AG10803 (cell line): ENCODE data around the gene MRPL46.
"Not testable (repeated sequence)": the region's sequence is repeated elsewhere in the genome, so short reads cannot be mapped to it uniquely, and the experiment has no call there.

ENCODE experiments used
- DNase-seq: peaks from one replicate; pipeline ENCODE4 v3.0.0; 2010; ENCODE audit warnings: low read depth
- H3K4me3 ChIP-seq: 2 replicates; pipeline ENCODE4 v1.5.1; 2011; ENCODE audit warnings: mild to moderate bottlenecking, low read length, control low read depth
- CTCF ChIP-seq: conservative IDR thresholded peaks from 2 replicates; pipeline ENCODE4 v1.5.1; 2011; ENCODE audit warnings: mild to moderate bottlenecking, low read length, control low read depth, inconsistent platforms

Gene MRPL46

DNA sequence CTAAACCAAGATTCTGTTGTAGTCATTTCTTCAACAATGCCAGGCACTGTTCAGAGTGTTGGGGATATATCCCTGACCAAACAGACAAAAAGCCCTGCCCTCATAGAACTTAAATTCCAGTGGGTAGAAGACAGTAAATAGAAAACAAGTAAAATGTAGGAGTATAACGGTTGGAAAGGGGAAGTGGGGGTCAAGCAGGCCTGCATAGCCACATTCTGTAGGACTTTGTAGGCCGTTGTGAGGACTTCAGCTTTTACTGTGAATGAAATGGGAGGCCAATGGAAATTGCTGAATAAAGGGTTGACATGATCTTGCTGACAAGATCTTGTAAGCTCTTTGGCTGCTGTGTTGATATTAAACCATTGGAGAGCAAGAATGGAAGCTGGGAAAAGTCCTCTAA, 2.1 kb upstream of the MRPL46 start:
- no peak overlapping the region for H3K4me3 ChIP-seq
- DNase-seq = no peak
- no peak for TF ChIP-seq CTCF

GRCh38 chr15:88468721-88469120, 1.5 kb upstream of the MRPL46 start:
- DNase-seq = not testable (repeated sequence)
- peak overlapping the region; percentile 96 for H3K4me3 ChIP-seq

- DNase-seq = peak; percentile 9
- peak overlapping the region; percentile 96 for H3K4me3 ChIP-seq
- peak; percentile 47 for TF ChIP-seq CTCF
Observed at GRCh38 chr15:88467935-88468528, 844 bp upstream of the MRPL46 start.

- H3K4me3 ChIP-seq = no peak overlapping the region; the same call in 1 of the 2 replicates
- DNase-seq = peak; percentile 43
- no peak for TF ChIP-seq CTCF
Observed at GRCh38 chr15:88465633-88466224, 1.5 kb downstream of the MRPL46 start.

GRCh38 chr15:88463870-88464532, 3.2 kb downstream of the MRPL46 start:
- no peak for TF ChIP-seq CTCF
- DNase-seq = no peak
- no peak overlapping the region for H3K4me3 ChIP-seq

- no peak overlapping the region for H3K4me3 ChIP-seq
- no peak for TF ChIP-seq CTCF
- DNase-seq = no peak
Observed at GRCh38 chr15:88456733-88457132, 10.5 kb downstream of the MRPL46 start.

GRCh38 chr15:88454867-88455810, 12.0 kb downstream of the MRPL46 start:
- no peak overlapping the region for H3K4me3 ChIP-seq
- peak; percentile 78 for TF ChIP-seq CTCF
- DNase-seq = peak; percentile 78
